GM23338 (cell line): ENCODE measurements around the gene PARP8. TPM values are rescaled to one million over a fixed set of nuclear protein-coding genes. Genes with fewer than 3 reads are reported as not detected.

Experiments used
- ATAC-seq: fragments of 200-7000 bp; cut with Tn5 transposase; 3 replicates; pipeline ENCODE4 v1.9.1; 2020
- DNase-seq: peaks from one replicate; pipeline ENCODE4 v3.0.0-alpha.2; 2015; ENCODE audit warnings: low spot score
- H2AFZ ChIP-seq: fragments of 200-600 bp; sonication (generic); 2 replicates; pipeline ENCODE4 v1.8.0; 2016; ENCODE audit warnings: antibody characterized with exemption, mild to moderate bottlenecking, moderate library complexity
- H3F3A ChIP-seq: fragments of 200-600 bp; sonication (generic); replicated peaks from 2 replicates; pipeline ENCODE4 v1.8.0; 2017; ENCODE audit warnings: antibody characterized with exemption, mixed run types, low read depth
- H3K27ac ChIP-seq: fragments of 200-600 bp; sonication (generic); 2 replicates; pipeline ENCODE4 v1.6.1; 2016; ENCODE audit warnings: low read depth
- H3K27me3 ChIP-seq: fragments of 200-600 bp; sonication (generic); 2 replicates; pipeline ENCODE4 v1.8.0; 2016; ENCODE audit warnings: mild to moderate bottlenecking, mixed run types, moderate library complexity; ENCODE audit not compliant: insufficient read depth
- H3K36me3 ChIP-seq: fragments of 200-600 bp; sonication (generic); 2 replicates; pipeline ENCODE4 v1.8.0; 2016; ENCODE audit warnings: mild to moderate bottlenecking; ENCODE audit not compliant: insufficient read depth
- H3K4me1 ChIP-seq: fragments of 200-600 bp; sonication (generic); 2 replicates; pipeline ENCODE4 v1.8.0; 2016; ENCODE audit warnings: mild to moderate bottlenecking, moderate library complexity; ENCODE audit not compliant: insufficient read depth
- H3K4me2 ChIP-seq: fragments of 200-600 bp; sonication (generic); 2 replicates; pipeline ENCODE4 v1.7.1; 2017; ENCODE audit warnings: mixed run types
- H3K4me3 ChIP-seq: fragments of 200-600 bp; sonication (generic); 2 replicates; pipeline ENCODE4 v1.6.1; 2016; ENCODE audit warnings: mixed run types
- H3K79me2 ChIP-seq: fragments of 200-600 bp; sonication (generic); replicated peaks from 2 replicates; pipeline ENCODE4 v1.8.0; 2017; ENCODE audit warnings: mild to moderate bottlenecking; ENCODE audit not compliant: insufficient read depth
- H3K9me2 ChIP-seq: fragments of 200-600 bp; sonication (generic); 2 replicates; pipeline ENCODE4 v1.8.0; 2017; ENCODE audit not compliant: insufficient read depth
- H4K20me1 ChIP-seq: fragments of 200-600 bp; sonication (generic); replicated peaks from 2 replicates; pipeline ENCODE4 v1.8.0; 2017; ENCODE audit warnings: mild to moderate bottlenecking; ENCODE audit not compliant: insufficient read depth
- H3K27ac Mint-ChIP-seq: 2 replicates; pipeline ENCODE4 v1.8.0; 2020; ENCODE audit warnings: inconsistent platforms, mild to moderate bottlenecking, moderate library complexity, mixed read lengths
- H3K27me3 Mint-ChIP-seq: 3 replicates; pipeline ENCODE4 v1.8.0; 2022; ENCODE audit warnings: low read depth, mild to moderate bottlenecking, moderate library complexity, mixed read lengths, inconsistent platforms; ENCODE audit not compliant: insufficient read depth, poor library complexity
- H3K36me3 Mint-ChIP-seq: 3 replicates; pipeline ENCODE4 v1.8.0; 2021; ENCODE audit warnings: low read depth, mild to moderate bottlenecking, inconsistent platforms, moderate library complexity, mixed read lengths
- H3K4me1 Mint-ChIP-seq: 3 replicates; pipeline ENCODE4 v1.8.0; 2020; ENCODE audit warnings: mild to moderate bottlenecking, inconsistent platforms, mixed read lengths
- H3K4me3 Mint-ChIP-seq: 3 replicates; pipeline ENCODE4 v1.8.0; 2021; ENCODE audit warnings: moderate library complexity, mild to moderate bottlenecking, inconsistent platforms, mixed read lengths
- H3K9me3 Mint-ChIP-seq: 3 replicates; pipeline ENCODE4 v1.8.0; 2020; ENCODE audit warnings: moderate library complexity, mild to moderate bottlenecking, inconsistent platforms, mixed read lengths
- CREB1 ChIP-seq: fragments of 250-450 bp; sonication (Bioruptor Pico); IDR thresholded peaks from 2 replicates; pipeline ENCODE4 v1.5.0; 2020; ENCODE audit warnings: low read depth, mild to moderate bottlenecking, moderate library complexity
- CTCF ChIP-seq, 2 experiments: fragments of 200-600 bp in 1 of 2; sonication (generic) in 1 of 2; conservative IDR thresholded peaks; 2 replicates each; pipeline versions ENCODE4 v1.5.1 to v1.6.1; 2016 to 2017; ENCODE audit warnings: antibody characterized with exemption in 2 of 2, low read depth in 2 of 2, mild to moderate bottlenecking in 2 of 2, moderate library complexity in 1 of 2
- EZH2 ChIP-seq: fragments of 200-600 bp; sonication (generic); IDR thresholded peaks from one replicate; pipeline ENCODE4 v1.8.0; 2017; ENCODE audit warnings: antibody characterized with exemption, mild to moderate bottlenecking, low read depth; ENCODE audit not compliant: unreplicated experiment
- EZH2phosphoT487 ChIP-seq: fragments of 200-600 bp; sonication (generic); IDR thresholded peaks from one replicate; pipeline ENCODE4 v1.8.1; 2018; ENCODE audit warnings: antibody characterized with exemption; ENCODE audit not compliant: unreplicated experiment
- JUNB ChIP-seq: IDR thresholded peaks from one replicate; pipeline ENCODE4 v1.6.1; 2016; ENCODE audit warnings: antibody characterized with exemption; ENCODE audit not compliant: unreplicated experiment
- NANOG ChIP-seq: IDR thresholded peaks from 2 replicates; pipeline ENCODE4 v1.6.1; 2016; ENCODE audit warnings: antibody characterized with exemption, borderline replicate concordance
- STAT1 ChIP-seq: IDR thresholded peaks from one replicate; pipeline ENCODE4 v1.6.1; 2016; ENCODE audit warnings: antibody characterized with exemption; ENCODE audit not compliant: unreplicated experiment
- ZNF114 ChIP-seq: fragments of 250-450 bp; sonication (Bioruptor Pico); IDR thresholded peaks from 2 replicates; pipeline ENCODE4 v1.5.0; 2020; ENCODE audit warnings: mild to moderate bottlenecking, moderate library complexity
- ZNF462 ChIP-seq: fragments of 250-450 bp; sonication (Bioruptor Pico); IDR thresholded peaks from 2 replicates; pipeline ENCODE4 v1.5.0; 2020; ENCODE audit warnings: mild to moderate bottlenecking, moderate library complexity
- polyA plus RNA-seq: library from polyadenylated mRNA; unstranded; fragments of >200 nt; fragmentation: Nextera tagmentation; extraction: Ambion mirVana; gene quantifications from 2 replicates; pipeline ENCODE4 v1.2.1, GENCODE V29; 2016
- total RNA-seq: library from RNA; depleted of rRNA; stranded (reverse); fragments of >200 nt; shearing (Covaris generic); gene quantifications from 2 replicates; pipeline ENCODE4 v1.2.3, GENCODE V29; 2014
- TF ChIP-seq, protein P1 (sequence below): IDR thresholded peaks from one replicate; pipeline ENCODE4 v1.6.1; 2018; ENCODE audit warnings: antibody characterized with exemption; ENCODE audit not compliant: unreplicated experiment

PARP8 gene
- total and polyA plus RNA-seq, 2 experiments from 2014 or later, result 13.0 to 25.0 TPM

GRCh38 chr5:50798002-50798401 is 131.6 kb downstream of the PARP8 start (continued):
- TF ChIP-seq ZNF462 (CRISPR knock-in tag), result no peak
- no peak for TF ChIP-seq STAT1
- TF ChIP-seq CREB1 (CRISPR knock-in tag), result no peak
- TF ChIP-seq, protein P1, sequence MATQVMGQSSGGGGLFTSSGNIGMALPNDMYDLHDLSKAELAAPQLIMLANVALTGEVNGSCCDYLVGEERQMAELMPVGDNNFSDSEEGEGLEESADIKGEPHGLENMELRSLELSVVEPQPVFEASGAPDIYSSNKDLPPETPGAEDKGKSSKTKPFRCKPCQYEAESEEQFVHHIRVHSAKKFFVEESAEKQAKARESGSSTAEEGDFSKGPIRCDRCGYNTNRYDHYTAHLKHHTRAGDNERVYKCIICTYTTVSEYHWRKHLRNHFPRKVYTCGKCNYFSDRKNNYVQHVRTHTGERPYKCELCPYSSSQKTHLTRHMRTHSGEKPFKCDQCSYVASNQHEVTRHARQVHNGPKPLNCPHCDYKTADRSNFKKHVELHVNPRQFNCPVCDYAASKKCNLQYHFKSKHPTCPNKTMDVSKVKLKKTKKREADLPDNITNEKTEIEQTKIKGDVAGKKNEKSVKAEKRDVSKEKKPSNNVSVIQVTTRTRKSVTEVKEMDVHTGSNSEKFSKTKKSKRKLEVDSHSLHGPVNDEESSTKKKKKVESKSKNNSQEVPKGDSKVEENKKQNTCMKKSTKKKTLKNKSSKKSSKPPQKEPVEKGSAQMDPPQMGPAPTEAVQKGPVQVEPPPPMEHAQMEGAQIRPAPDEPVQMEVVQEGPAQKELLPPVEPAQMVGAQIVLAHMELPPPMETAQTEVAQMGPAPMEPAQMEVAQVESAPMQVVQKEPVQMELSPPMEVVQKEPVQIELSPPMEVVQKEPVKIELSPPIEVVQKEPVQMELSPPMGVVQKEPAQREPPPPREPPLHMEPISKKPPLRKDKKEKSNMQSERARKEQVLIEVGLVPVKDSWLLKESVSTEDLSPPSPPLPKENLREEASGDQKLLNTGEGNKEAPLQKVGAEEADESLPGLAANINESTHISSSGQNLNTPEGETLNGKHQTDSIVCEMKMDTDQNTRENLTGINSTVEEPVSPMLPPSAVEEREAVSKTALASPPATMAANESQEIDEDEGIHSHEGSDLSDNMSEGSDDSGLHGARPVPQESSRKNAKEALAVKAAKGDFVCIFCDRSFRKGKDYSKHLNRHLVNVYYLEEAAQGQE, result no peak

DNA sequence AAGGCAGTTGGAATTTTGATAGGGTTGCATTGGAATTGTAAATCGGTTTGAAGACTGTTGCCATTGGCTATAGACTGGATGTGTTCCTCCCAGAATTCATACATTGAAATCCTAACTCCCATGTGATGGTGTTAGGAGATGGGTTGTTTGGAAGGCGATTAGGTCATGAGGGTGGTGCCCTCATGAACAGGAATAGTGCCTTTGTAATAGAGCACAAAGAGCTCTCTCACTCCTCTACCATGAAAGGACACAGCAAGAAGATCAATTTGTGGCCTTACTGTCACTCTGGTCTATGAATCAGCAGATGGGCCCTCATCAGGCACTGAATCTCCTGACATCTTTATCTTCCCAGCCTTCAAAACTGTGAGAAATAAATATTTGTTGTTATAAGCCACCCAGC is 133.2 kb downstream of the PARP8 start:
- no peak for DNase-seq
- Histone ChIP-seq H3K36me3 (no peaks in the 10 kb centered on the region), H3K4me1 (no peaks in the 10 kb centered on the region), H3K4me3 (no peak overlapping the region), H3K4me2 (no peak overlapping the region), H3K27me3 (no peaks in the 10 kb centered on the region), H3F3A (no peaks in the 10 kb centered on the region), H3K9me2 (no peaks in the 10 kb centered on the region), H3K27ac (no peak overlapping the region), H3K79me2 (peaks cover 12% of the 10 kb centered on the region; the same call in 1 of the 2 replicates), H2AFZ (no peak overlapping the region), H4K20me1 (no peaks in the 10 kb centered on the region)
- Mint-ChIP-seq H3K9me3 (no peaks in the 10 kb centered on the region; the same call in 2 of the 3 replicates), H3K36me3 (peaks cover 37% of the 10 kb centered on the region; the same call in 2 of the 3 replicates), H3K27ac (no peak overlapping the region), H3K27me3 (no peaks in the 10 kb centered on the region), H3K4me1 (no peaks in the 10 kb centered on the region), H3K4me3 (no peak overlapping the region)
- no peak for ATAC-seq
- TF ChIP-seq NANOG (no peak), CREB1 (CRISPR knock-in tag) (no peak), JUNB (no peak), EZH2 (no peak), EZH2phosphoT487 (no peak), CTCF (conservative IDR thresholded peaks at IDR 0.05; ENCODE audit: low read depth in 2 of 2) (no peak), ZNF114 (no peak)
- TF ChIP-seq, protein P1, result no peak
